ES-I3 (cell line): ENCODE data around the gene PRR3.
"Not testable (repeated sequence)": the region's sequence is repeated elsewhere in the genome, so short reads cannot be mapped to it uniquely, and the experiment has no call there.

Experiments used
- H3K36me3 ChIP-seq: 2 replicates; pipeline ENCODE4 v1.6.1; 2013; ENCODE audit warnings: mild to moderate bottlenecking, low read length, control low read depth, moderate library complexity; ENCODE audit not compliant: insufficient read depth
- H3K4me1 ChIP-seq: 2 replicates; pipeline ENCODE4 v1.6.1; 2013; ENCODE audit warnings: mild to moderate bottlenecking, control low read depth, low read length; ENCODE audit not compliant: insufficient read depth
- H3K9ac ChIP-seq: 2 replicates; pipeline ENCODE4 v1.6.1; 2013; ENCODE audit warnings: low read depth, mild to moderate bottlenecking, low read length, moderate library complexity
- H3K9me3 ChIP-seq: 2 replicates; pipeline ENCODE4 v1.6.1; 2013; ENCODE audit warnings: mild to moderate bottlenecking, low read length, moderate library complexity; ENCODE audit not compliant: control insufficient read depth, insufficient read depth

The PRR3 gene

DNA sequence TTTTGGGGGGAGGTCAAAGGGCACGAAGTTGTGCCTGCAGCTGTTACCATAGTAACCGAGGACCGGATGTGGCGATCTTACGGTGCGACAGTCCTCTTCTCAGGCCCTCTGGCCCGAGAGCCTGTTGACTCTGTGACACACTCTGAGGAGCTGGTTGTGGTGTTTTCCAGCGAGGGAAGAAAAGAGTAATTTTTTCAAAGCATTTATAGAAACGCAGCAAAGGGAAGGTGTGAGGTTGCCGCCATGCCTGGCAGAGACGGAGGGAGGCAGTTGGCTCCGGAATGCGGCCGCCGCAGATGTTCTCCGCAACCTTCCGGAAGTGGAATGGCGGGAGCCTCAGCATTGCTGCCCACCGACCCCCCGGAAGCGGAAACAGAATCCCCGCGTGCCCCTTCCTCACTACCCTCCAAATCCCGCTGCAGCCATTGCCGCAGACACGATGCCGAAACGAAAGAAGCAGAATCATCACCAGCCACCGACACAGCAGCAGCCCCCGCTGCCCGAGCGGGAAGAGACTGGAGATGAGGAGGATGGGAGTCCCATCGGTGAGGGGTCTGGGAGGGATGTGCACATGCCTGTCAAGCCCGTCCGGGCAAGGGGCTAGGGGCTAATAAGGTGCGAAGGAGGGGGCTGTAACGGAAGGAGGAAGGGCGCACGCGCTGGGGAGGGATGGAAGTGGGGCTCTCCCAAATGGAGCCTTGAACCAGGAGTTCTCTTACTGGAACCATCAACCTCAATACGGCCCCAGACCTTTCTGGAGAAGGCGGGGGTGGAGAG, at the start of gene PRR3:
TSS of gene PRR3 (plus strand) at position 390 of the 777 bp plus-strand sequence. CDS start at position 440, 50 bp downstream.
- H3K9me3 ChIP-seq = no peaks in the 10 kb centered on the region
- H3K36me3 ChIP-seq = peaks cover 15% of the 10 kb centered on the region
- peaks cover 12% of the 10 kb centered on the region; the same call in 1 of the 2 replicates for H3K4me1 ChIP-seq
- H3K9ac ChIP-seq = peak within 1 kb of the TSS; percentile 90

DNA sequence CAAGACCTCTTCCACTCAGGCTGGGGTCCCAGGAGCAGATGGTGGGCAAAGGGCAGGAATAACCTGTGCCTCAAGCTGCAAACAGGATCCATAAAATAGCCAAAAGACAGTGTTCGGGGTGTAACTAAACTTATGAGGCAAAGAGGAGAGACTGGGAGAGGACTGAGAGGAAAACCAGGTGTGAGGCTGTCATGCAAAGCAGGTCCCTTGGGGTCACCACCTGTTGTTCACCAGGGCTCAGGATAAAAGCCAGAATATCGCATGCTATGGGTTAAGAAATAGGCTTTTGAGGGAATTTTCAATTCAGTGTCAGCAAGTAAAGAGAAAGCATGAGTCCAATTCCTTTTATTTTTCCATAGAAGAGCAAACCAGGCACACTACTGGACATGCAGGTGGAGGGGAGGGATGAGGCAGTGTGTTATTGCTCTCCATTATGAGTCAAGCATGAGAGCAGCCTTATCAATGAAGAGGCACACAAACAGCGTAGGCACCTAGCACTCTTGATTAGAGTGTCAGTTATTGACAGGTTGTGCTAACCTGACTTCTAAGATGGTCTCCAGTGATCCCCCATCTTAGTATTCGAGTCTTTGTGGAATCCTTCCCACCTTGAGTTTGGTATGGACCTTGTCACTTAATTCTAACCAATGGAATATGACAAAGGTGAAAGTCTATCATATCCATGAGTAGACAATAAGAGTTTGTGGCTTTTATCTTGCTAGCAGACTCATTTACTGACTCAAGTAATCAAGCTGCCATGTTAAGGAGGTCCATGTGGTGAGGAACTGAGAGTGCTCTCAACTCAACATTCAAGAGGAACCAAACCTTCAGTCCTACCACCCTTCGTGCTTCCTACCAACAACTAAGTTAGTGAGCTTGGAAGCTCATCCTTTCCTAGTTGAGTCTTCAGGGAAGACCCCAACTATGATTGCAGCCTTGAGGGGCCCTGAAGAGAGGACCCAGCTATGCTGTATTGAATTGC, 49.0 kb upstream of the PRR3 start:
- H3K9ac ChIP-seq = no peak overlapping the region
- H3K36me3 ChIP-seq = no peaks in the 10 kb centered on the region
- no peaks in the 10 kb centered on the region for H3K9me3 ChIP-seq
- H3K4me1 ChIP-seq = peaks cover 7% of the 10 kb centered on the region

DNA sequence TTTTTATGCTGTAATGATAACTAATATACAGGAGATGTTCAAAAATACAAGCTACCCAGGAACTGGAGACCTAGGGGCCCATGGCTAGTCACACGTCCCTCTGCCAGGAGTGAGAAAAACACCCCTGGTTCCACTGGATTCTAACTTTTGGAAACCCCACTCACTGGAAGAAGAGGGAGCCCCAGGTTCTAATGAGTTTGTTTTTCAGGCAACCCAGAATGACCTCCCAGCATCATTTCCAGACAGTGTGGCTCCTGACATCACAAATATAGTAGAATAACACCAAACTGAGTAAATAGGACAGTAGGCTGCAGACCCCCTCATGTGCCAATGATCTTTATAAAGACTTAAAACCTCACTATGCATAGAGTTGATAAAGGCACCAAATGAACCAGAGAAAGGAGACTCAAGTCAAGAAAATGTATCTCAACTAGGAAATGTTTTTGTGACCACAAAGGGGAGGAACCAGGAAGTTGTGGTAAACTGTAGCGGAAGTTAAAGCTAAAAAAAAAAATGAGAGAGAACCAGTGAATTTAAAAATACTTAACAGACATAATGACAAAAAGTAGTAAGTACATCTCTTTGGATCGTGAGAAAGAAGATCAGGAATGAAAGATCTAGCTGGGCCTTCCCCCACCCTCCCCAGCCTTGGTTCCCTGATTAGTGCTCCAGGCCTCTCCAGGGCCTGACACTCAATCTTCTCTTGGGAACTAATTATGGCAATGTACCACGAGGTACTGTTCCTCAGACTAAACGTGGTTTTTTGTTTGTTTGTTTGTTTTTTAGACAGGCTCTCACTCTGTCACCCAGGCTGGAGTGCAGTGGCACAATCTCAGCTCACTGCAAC, 48.0 kb upstream of the PRR3 start:
- Histone ChIP-seq H3K9me3 (no peaks in the 10 kb centered on the region), H3K36me3 (no peaks in the 10 kb centered on the region), H3K4me1 (peaks cover 7% of the 10 kb centered on the region), H3K9ac (no peak overlapping the region)

DNA sequence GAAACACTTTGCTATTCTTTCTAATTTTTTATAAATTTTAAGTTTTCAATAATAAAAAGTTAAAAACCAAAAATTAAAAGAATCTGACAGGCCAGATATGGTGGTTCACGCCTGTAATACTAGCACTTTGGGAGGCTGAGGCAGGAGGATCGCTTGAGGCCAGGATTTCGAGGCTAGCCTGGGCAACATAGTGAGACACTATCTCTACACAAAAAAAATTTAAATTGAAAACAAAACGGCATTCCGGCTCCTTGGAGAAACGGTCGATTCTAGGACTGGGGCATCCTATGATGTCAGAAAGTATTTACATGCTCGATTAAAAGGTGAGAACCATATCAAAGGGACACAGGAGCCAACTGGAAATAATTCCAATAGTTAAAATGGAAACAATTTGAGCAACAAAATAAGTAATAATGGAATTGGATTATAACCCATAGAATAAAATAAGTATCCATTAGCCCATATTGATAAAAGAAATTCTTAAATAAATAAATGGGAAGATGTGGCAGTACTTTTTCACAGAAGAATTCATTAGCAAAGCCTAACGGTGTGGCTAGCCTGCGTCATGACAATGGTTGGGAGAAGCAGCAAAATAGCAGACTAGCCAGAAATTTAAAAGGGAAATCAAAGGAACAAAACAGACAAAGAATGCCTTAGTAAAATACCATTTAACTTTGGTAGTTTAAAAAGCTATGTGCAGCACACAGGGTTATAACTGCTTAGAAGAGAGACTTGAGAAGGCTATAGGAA, 46.5 kb upstream of the PRR3 start:
- Histone ChIP-seq H3K36me3 (no peaks in the 10 kb centered on the region), H3K9ac (no peak overlapping the region), H3K9me3 (no peaks in the 10 kb centered on the region), H3K4me1 (peaks cover 12% of the 10 kb centered on the region)

GRCh38 chr6:30511169-30511546, 45.9 kb upstream of the PRR3 start:
- Histone ChIP-seq H3K9ac (no peak overlapping the region), H3K4me1 (peaks cover 12% of the 10 kb centered on the region), H3K36me3 (no peaks in the 10 kb centered on the region), H3K9me3 (no peaks in the 10 kb centered on the region)

DNA sequence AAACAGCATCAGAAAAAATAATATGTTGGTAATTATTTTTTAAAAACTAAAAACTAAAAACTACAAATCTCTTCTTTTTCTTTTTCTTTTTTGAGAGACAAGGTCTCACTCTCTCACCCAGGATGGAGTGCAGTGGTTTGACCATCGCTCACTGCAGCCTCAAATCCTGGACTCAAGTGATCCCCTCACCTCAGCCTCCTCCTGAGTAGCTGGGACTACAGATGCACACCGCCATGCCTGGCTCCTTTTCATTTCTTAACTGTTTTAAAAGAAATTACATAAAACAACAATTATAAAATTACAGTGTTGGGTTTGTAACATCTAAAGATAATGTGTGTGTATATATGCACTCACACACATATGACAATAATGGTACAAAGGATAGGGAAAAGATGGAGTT, 43.6 kb upstream of the PRR3 start:
- H3K4me1 ChIP-seq = peaks cover 12% of the 10 kb centered on the region
- H3K9me3 ChIP-seq = no peaks in the 10 kb centered on the region; the same call in 1 of the 2 replicates
- no peaks in the 10 kb centered on the region for H3K36me3 ChIP-seq
- H3K9ac ChIP-seq = no peak overlapping the region

DNA sequence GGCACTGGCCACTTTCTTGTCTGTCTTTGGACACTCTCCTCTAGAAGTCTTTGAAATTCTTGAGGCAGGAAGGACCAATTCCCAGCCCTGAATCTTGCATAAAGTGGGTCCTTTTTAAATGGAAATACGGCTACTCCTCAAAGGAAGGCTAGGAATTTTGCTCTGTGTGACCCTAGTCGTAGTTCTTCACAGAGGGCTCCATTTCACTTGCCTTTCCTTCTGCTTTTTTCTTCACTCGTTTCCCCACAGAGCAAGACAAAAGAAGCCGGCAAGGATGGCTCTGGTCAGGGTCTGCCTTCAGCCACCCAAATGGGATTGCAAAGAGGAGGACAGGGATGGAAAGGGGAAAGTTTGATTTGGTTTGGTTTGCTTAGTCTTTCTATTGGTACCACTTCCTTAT, 42.0 kb upstream of the PRR3 start:
- H3K9ac ChIP-seq = peak overlapping the region; percentile 37; the same call in 1 of the 2 replicates
- peaks cover 12% of the 10 kb centered on the region for H3K4me1 ChIP-seq
- no peaks in the 10 kb centered on the region; the same call in 1 of the 2 replicates for H3K9me3 ChIP-seq
- no peaks in the 10 kb centered on the region for H3K36me3 ChIP-seq

- H3K36me3 ChIP-seq = no peaks in the 10 kb centered on the region
- H3K4me1 ChIP-seq = peaks cover 6% of the 10 kb centered on the region
- H3K9ac ChIP-seq = peak overlapping the region; percentile 37
- no peaks in the 10 kb centered on the region; the same call in 1 of the 2 replicates for H3K9me3 ChIP-seq
These were observed 40.9 kb upstream of the PRR3 start for GRCh38 chr6:30515944-30516753.

GRCh38 chr6:30516754-30517076, 40.4 kb upstream of the PRR3 start:
- peak overlapping the region; percentile 37 for H3K9ac ChIP-seq
- not testable (repeated sequence) for H3K4me1 ChIP-seq, H3K36me3 ChIP-seq, H3K9me3 ChIP-seq

DNA sequence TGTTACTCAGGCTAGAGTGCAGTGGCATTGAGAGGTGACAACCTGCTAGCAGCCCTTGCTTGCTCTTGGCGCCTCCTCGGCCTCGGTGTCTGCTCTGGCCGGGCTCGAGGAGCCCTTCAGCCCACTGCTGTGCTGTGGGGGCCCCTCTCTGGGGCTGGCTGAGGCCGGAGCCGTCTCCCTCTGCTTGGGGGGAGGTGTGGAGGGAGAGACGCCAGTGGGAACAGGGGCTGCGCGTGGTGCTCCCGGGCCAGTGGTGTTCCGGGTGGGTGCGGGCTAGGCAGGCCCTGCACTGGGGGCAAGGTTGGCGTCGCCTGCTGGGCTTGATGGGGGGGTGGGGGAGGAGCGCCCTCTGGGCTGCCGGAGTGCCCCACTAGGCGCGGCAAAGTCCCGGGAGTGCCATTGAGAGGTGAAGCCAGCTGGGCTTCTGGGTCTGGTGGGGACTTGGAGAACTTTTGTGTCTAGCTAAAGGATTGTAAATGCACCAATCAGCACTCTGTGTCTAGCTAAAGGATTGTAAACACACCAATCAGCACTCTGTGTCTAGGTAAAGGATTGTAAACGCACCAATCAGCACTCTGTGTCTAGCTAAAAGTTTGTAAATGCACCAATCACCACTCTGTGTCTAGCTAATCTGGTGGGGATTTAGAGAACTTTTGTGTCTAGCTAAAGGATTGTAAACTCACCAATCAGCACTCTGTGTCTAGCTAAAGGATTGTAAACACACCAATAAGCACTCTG, 39.2 kb upstream of the PRR3 start:
- not testable (repeated sequence) for H3K36me3 ChIP-seq, H3K9ac ChIP-seq, H3K4me1 ChIP-seq, H3K9me3 ChIP-seq

GRCh38 chr6:30518505-30519145, 38.5 kb upstream of the PRR3 start:
- not testable (repeated sequence) for H3K36me3 ChIP-seq, H3K9ac ChIP-seq, H3K9me3 ChIP-seq, H3K4me1 ChIP-seq

DNA sequence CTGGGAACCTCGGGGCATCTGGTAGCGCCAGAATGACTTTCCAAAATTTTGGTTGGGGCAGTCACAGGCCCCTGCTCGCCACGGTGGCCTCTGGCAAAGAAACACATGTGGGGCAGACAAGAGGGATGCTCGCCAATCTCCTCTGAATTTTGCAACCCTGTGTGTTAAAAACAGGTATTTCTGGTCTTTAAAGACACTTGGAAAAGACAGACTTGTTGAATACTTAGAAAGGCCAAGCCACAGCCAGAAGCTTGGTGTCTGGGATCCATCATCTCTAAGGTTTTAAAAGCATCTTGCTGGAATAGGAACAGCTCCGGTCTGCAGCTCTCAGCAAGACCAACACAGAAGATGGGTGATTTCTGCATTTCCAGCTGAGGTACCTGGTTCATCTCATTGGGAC, 36.6 kb upstream of the PRR3 start:
- H3K4me1 ChIP-seq = no peaks in the 10 kb centered on the region
- H3K9ac ChIP-seq = no peak overlapping the region
- H3K9me3 ChIP-seq = no peaks in the 10 kb centered on the region; the same call in 1 of the 2 replicates
- no peaks in the 10 kb centered on the region for H3K36me3 ChIP-seq
